Stimulated activated CD4-positive, alpha-beta T cell treated with anti-CD3 and anti-CD28 coated beads, TNF-alpha, amount 100 ng/mL, for 4 hours (primary cell): ENCODE data around the gene LLGL2.
A peak's percentile ranks its signal among the peaks of the same experiment; 100 is the strongest.
"Not testable (repeated sequence)": the region's sequence is repeated elsewhere in the genome, so short reads cannot be mapped to it uniquely, and the experiment has no call there.

Source experiments
- DNase-seq, 3 experiments: peaks; one replicate each; pipeline ENCODE4 v3.0.0-alpha.2; 2020; ENCODE audit warnings: low read depth in 3 of 3

LLGL2 gene

GRCh38 chr17:75507733-75508719, 17.5 kb upstream of the LLGL2 start:
- DNase-seq: no peak

- DNase-seq: no peak
Observed at GRCh38 chr17:75508931-75509361, 16.6 kb upstream of the LLGL2 start.

GRCh38 chr17:75509528-75510258, 15.8 kb upstream of the LLGL2 start:
- no peak for DNase-seq

GRCh38 chr17:75511270-75511609, 14.3 kb upstream of the LLGL2 start:
- DNase-seq: no peak

GRCh38 chr17:75511610-75512575, 13.6 kb upstream of the LLGL2 start:
- no peak for DNase-seq

GRCh38 chr17:75512926-75513640, 12.4 kb upstream of the LLGL2 start:
- DNase-seq: no peak

GRCh38 chr17:75513641-75514000, 11.9 kb upstream of the LLGL2 start:
- DNase-seq: no peak

- DNase-seq: no peak
Observed at GRCh38 chr17:75514299-75514918, 11.1 kb upstream of the LLGL2 start.

- no peak for DNase-seq
Observed at GRCh38 chr17:75514919-75515495, 10.5 kb upstream of the LLGL2 start.

- peak; percentile 52 to 83 (median 67) for DNase-seq
Observed at GRCh38 chr17:75515496-75516254, 9.8 kb upstream of the LLGL2 start, which contains the start of gene CASKIN2. Gene CASKIN2 (minus strand): TSS chr17:75515537. CDS start chr17:75513804, 1,733 bp downstream.

- DNase-seq: peak; percentile 88 to 97 (median 90)
Observed at GRCh38 chr17:75516255-75516618, 9.3 kb upstream of the LLGL2 start, which contains the start of gene TSEN54. Gene TSEN54 (plus strand): TSS chr17:75516528. CDS start chr17:75516561, 33 bp downstream.

- peak in 1 of 3 experiments; percentile 44 for DNase-seq
Observed at GRCh38 chr17:75516619-75517296, 8.7 kb upstream of the LLGL2 start.

GRCh38 chr17:75517297-75517865, 8.1 kb upstream of the LLGL2 start:
- DNase-seq: no peak

GRCh38 chr17:75518201-75518600, 7.3 kb upstream of the LLGL2 start:
- no peak for DNase-seq

- no peak for DNase-seq
Observed at GRCh38 chr17:75518983-75519537, 6.4 kb upstream of the LLGL2 start.

GRCh38 chr17:75520413-75520812, 5.1 kb upstream of the LLGL2 start:
- DNase-seq: not testable (repeated sequence)

- no peak for DNase-seq
Observed at GRCh38 chr17:75521290-75521689, 4.2 kb upstream of the LLGL2 start.
